Thyroid gland (tissue), 4 donors: ENCODE measurements around the gene GSTT4.

ENCODE experiments used
- CTCF ChIP-seq, 6 experiments: fragments of 200-600 bp in 3 of 6; fragments of 450-650 bp in 3 of 6; sonication (generic) in 3 of 6; IDR thresholded peaks; one replicate each; pipeline ENCODE4 v1.5.1; 2016 to 2019; ENCODE audit warnings: antibody characterized with exemption in 6 of 6, mild to moderate bottlenecking in 2 of 6, inconsistent platforms in 1 of 6, moderate library complexity in 1 of 6
- POLR2A ChIP-seq, 2 donors: fragments of 450-650 bp; IDR thresholded peaks; one replicate each; pipeline ENCODE4 v1.6.1; 2017; ENCODE audit warnings: antibody characterized with exemption in 2 of 2, mild to moderate bottlenecking in 2 of 2, moderate library complexity in 1 of 2

DNA sequence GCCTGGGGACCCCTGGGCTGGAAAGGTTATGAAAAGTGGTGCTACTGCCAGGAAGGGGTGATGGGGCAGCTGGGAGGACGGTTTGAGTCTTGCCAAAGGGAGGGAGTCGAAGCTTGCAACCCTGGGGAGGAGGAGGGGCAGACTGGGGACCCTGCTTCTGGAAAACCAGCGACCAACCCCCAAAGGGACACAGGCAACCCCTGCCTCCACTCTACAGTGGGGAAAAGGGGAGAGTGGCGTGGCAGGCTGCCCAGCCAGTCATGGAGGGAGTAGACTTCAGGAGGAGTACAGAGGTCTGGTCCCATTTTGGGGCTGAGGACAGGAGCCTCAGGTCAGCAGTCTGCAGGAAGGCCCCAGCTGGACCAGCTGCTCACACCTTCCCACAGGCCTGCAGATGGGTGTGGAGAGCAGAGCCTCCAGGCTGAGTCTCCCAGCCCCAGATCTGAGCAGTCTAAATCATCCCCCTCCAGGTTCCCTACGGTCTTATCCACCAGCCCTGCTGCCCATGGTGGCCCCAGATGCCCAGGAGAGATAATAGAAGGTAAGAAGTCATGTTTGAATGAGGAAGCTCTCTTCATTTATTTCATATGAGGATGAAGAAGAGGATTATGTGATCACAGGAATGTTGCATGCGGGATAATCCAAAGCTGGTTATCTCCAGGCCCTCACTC lies 34.3 kb downstream of the GSTT4 start:
- TF ChIP-seq POLR2A (IDR thresholded peaks at IDR 0.05) (no peak), CTCF (IDR thresholded peaks at IDR 0.05) (no peak)
